T-cell (primary cell): ENCODE data around the gene KNTC1. TPM values are rescaled to one million over a fixed set of nuclear protein-coding genes. Genes with fewer than 3 reads are reported as not detected.
"Not testable (repeated sequence)": the region's sequence is repeated elsewhere in the genome, so short reads cannot be mapped to it uniquely, and the experiment has no call there.

ENCODE experiments used
- ATAC-seq, 4 experiments: fragments of 200-7000 bp in 3 of 4; fragments of 150-1000 bp in 1 of 4; cut with Tn5 transposase; replicated peaks in 1 of 4; 1 replicate in 3 of 4; 2 replicates in 1 of 4; pipeline ENCODE4 v1.10.0; 2021; ENCODE audit warnings: moderate library complexity in 3 of 4, mild to moderate bottlenecking in 2 of 4, moderate number of reproducible peaks in 1 of 4
- CTCF ChIA-PET, 2 donors: fragments of 300-600 bp; sonication (Branson Sonifier 250); formaldehyde crosslinking; loops; one replicate each; lab custom pipeline; 2022; ENCODE audit warnings: antibody characterized with exemption in 2 of 2; lab: Charles Lee
- POLR2A ChIA-PET, 2 donors: fragments of 300-600 bp; sonication (Branson Sonifier 250); formaldehyde crosslinking; loops; one replicate each; lab custom pipeline; 2022; ENCODE audit warnings: antibody characterized with exemption in 2 of 2; lab: Charles Lee
- DNase-seq, 35 experiments: peaks; one replicate each; pipeline versions ENCODE4 v3.0.0 to v3.0.0-alpha.2; 2013 to 2023
- H3K27ac ChIP-seq: one replicate; pipeline ENCODE4 v1.5.1; 2013; ENCODE audit warnings: low read length
- H3K27me3 ChIP-seq, 2 experiments: replicated peaks in 1 of 2; 1 replicate in 1 of 2; 2 replicates in 1 of 2; pipeline versions ENCODE4 v1.6.1 to v1.7.0; 2013; ENCODE audit warnings: low read length in 1 of 2, mixed read lengths in 1 of 2; ENCODE audit not compliant: control insufficient read depth in 2 of 2, insufficient read depth in 2 of 2; ENCODE audit errors: extremely low read depth in 1 of 2
- H3K36me3 ChIP-seq, 2 donors: 1 replicate in 1 of 2; 2 replicates in 1 of 2; pipeline versions ENCODE4 v1.6.1 to v1.7.0; 2013; ENCODE audit warnings: low read length in 1 of 2; ENCODE audit not compliant: control insufficient read depth in 2 of 2, insufficient read depth in 1 of 2; ENCODE audit errors: extremely low read depth in 1 of 2
- H3K4me1 ChIP-seq, 2 experiments: 1 replicate in 1 of 2; 2 replicates in 1 of 2; pipeline versions ENCODE4 v1.6.1 to v1.7.0; 2013; ENCODE audit warnings: low read length in 2 of 2, mixed read lengths in 1 of 2; ENCODE audit not compliant: insufficient read depth in 2 of 2, control insufficient read depth in 1 of 2; ENCODE audit errors: extremely low read depth in 1 of 2
- H3K4me3 ChIP-seq, 2 donors: 1 replicate in 1 of 2; 2 replicates in 1 of 2; pipeline versions ENCODE4 v1.5.1 to v1.7.0; 2013; ENCODE audit warnings: mild to moderate bottlenecking in 2 of 2, low read length in 1 of 2, moderate library complexity in 1 of 2; ENCODE audit not compliant: control insufficient read depth in 1 of 2; ENCODE audit errors: extremely low read depth in 1 of 2
- H3K9me3 ChIP-seq: 2 replicates; pipeline ENCODE4 v1.7.0; 2013
- H3K27ac Mint-ChIP-seq, 2 donors: one replicate each; pipeline ENCODE4 v1.8.0; 2020 to 2021; ENCODE audit warnings: mild to moderate bottlenecking in 2 of 2, mixed read lengths in 2 of 2
- H3K27me3 Mint-ChIP-seq, 2 donors: one replicate each; pipeline ENCODE4 v1.8.0; 2021 to 2022; ENCODE audit warnings: mixed read lengths in 2 of 2
- H3K36me3 Mint-ChIP-seq: one replicate; pipeline ENCODE4 v1.8.0; 2021; ENCODE audit warnings: mixed read lengths
- H3K4me1 Mint-ChIP-seq, 3 donors: one replicate each; pipeline ENCODE4 v1.8.0; 2020 to 2022; ENCODE audit warnings: mixed read lengths in 3 of 3, mild to moderate bottlenecking in 1 of 3
- H3K4me3 Mint-ChIP-seq, 3 donors: one replicate each; pipeline ENCODE4 v1.8.0; 2020 to 2022; ENCODE audit warnings: mild to moderate bottlenecking in 3 of 3, mixed read lengths in 3 of 3, moderate library complexity in 3 of 3
- H3K9me3 Mint-ChIP-seq, 3 donors: one replicate each; pipeline ENCODE4 v1.8.0; 2020 to 2022; ENCODE audit warnings: mixed read lengths in 3 of 3
- WGBS: methylation state at CpG from one replicate; pipeline ENCODE4 v1.1.5; 2013; ENCODE audit warnings: missing lambda C conversion rate; ENCODE audit not compliant: insufficient coverage; 5-methylcytosine and 5-hydroxymethylcytosine counted together
- total RNA-seq, 35 experiments: library from RNA in 6 of 35; stranded (reverse) in 6 of 35; fragments of 120-200 nt in 1 of 35; gene quantifications; one replicate each; pipeline versions ENCODE4 v1.2.1 to v1.2.4 and lab custom pipeline; 2013 to 2026

The KNTC1 gene
- total RNA-seq, 5 donors from 2014 or later (not counting 1 experiment from before 2014, with no cell fraction given), result 26.2 to 35.7 (median 29.2) TPM

DNA sequence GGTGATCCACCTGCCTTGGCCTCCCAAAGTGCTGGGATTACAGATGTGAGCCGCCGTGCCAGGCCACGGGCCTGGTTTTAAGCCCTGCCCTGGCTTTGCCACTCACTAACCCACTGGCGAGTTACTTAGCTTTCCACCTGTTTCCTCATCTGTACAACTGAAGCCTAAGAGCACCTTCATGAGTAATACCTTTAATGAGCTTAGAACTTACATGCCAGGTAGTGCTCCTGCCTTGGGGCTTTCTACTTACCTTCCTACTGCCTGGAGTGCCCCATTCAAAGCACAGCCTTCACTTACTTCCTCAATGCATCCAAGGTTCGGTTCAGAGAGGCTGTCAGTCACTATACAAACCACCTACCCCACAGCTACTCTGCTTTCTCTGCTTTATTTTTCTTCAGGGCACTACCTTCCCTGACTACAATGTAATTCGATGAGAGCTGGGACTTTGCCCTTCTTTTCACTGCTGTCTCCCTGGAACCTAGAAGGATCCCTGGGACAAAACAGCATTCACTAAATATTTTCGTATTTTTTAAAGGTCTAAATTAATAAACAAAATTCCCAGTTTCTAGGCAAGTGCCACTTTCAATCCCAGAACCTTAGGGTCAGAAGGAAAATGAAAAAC lies 40.1 kb upstream of the KNTC1 start:
- ChIA-PET POLR2A (interaction anchor here (0.6 to 1.1 kb wide), 3 partner anchors 26 to 596 kb away, joined by 4 to 6 read pairs (median 4); no protein-coding TSS in a partner anchor), CTCF (no interaction called here)
- no peaks in the 10 kb centered on the region for H3K27me3 Mint-ChIP-seq
- WGBS, result 100% methylated on average over 5 of the region's 7 CpGs
- no peak overlapping the region for H3K4me3 Mint-ChIP-seq
- H3K9me3 ChIP-seq, result no peaks in the 10 kb centered on the region
- H3K4me1 ChIP-seq, result no peaks in the 10 kb centered on the region
- H3K4me3 ChIP-seq, result no peak overlapping the region
- H3K27me3 ChIP-seq, result no peaks in the 10 kb centered on the region
- H3K27ac ChIP-seq, result no peak overlapping the region
- H3K27ac Mint-ChIP-seq, result no peak overlapping the region
- H3K9me3 Mint-ChIP-seq, result no peaks in the 10 kb centered on the region
- no peak for ATAC-seq
- no peak for DNase-seq
- H3K36me3 Mint-ChIP-seq, result peaks cover 50% of the 10 kb centered on the region
- H3K36me3 ChIP-seq, result peaks cover 0 to 80% of the 10 kb centered on the region in 2 donors
- peaks cover 7 to 9% (median 8%) of the 10 kb centered on the region in 3 donors for H3K4me1 Mint-ChIP-seq

DNA sequence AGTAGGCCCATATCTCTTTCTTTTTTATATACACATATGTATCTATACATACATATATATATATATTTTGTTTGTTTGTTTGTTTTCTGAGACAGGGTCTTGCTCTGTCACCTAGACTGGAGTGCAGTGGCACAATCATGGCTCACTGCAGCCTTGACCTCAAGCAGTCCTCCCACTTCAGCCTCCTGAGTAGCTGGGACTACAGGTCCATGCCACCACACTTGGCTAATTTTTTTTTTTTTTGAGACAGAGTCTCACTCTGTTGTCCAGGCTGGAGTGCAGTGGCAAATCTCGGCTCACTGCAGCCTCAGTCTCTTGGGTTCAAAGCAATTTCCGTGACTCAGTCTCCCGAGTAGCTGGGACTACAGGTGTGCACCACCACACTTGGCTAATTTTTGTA lies 39.2 kb upstream of the KNTC1 start:
- CTCF ChIA-PET, result interaction anchor here (0.6 kb wide), 2 partner anchors 50 to 221 kb away, joined by 3 read pairs; no protein-coding TSS in a partner anchor
- POLR2A ChIA-PET, result not testable (repeated sequence)

DNA sequence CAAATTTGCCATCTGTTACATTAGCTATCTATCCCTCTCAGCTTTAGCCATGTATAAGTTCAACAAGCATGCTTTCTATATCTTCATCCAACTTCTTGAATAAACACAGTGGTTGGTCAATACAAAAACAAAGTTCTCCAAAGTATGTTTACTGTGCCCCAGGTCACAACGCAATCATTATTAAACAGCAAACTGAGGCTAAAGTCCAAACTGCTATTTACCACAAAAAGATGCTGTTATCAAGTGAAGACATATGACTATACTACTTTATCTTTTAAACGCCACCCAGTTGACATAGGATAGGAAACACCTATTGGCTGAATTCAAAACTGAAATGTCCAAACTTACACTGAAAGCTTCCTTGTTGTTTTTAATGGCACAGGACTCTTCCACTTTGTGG lies 38.0 kb upstream of the KNTC1 start:
- H3K9me3 ChIP-seq, result no peaks in the 10 kb centered on the region
- Mint-ChIP-seq H3K4me3 (no peak overlapping the region), H3K27ac (no peak overlapping the region), H3K27me3 (no peaks in the 10 kb centered on the region), H3K4me1 (peaks cover 8 to 13% (median 8%) of the 10 kb centered on the region in 3 donors), H3K9me3 (no peaks in the 10 kb centered on the region), H3K36me3 (peaks cover 46% of the 10 kb centered on the region)
- H3K4me1 ChIP-seq, result no peaks in the 10 kb centered on the region
- no peaks in the 10 kb centered on the region for H3K27me3 ChIP-seq
- H3K27ac ChIP-seq, result no peak overlapping the region
- no peak for DNase-seq
- no peak overlapping the region for H3K4me3 ChIP-seq
- no peak for ATAC-seq
- WGBS, result 100% methylated on average over 1 of the region's 2 CpGs
- ChIA-PET POLR2A (interaction anchor here (0.6 to 1.5 kb wide), 7 partner anchors 10 to 477 kb away, joined by 3 to 21 read pairs (median 4); partner anchors contain the start of genes ABCB9 (in 1 of the 2) and ZCCHC8 (in 1 of the 2)), CTCF (interaction anchor here (0.5 to 1.1 kb wide), 4 partner anchors 9 to 1450 kb away, joined by 3 to 4 read pairs (median 3); no protein-coding TSS in a partner anchor)
- peaks cover 5 to 68% of the 10 kb centered on the region in 2 donors for H3K36me3 ChIP-seq

More for the DNA sequence above, 39.2 kb upstream of the KNTC1 start:
- DNase-seq, H3K9me3 ChIP-seq, ATAC-seq, H3K9me3 Mint-ChIP-seq, H3K27ac ChIP-seq, H3K4me3 ChIP-seq, H3K27me3 Mint-ChIP-seq, H3K4me3 Mint-ChIP-seq, H3K27me3 ChIP-seq, H3K4me1 ChIP-seq, H3K27ac Mint-ChIP-seq: not testable (repeated sequence)
- H3K36me3 Mint-ChIP-seq, result peaks cover 55% of the 10 kb centered on the region
- 94% methylated on average over 3 of the region's 3 CpGs for WGBS
- peaks cover 1 to 79% of the 10 kb centered on the region in 2 donors for H3K36me3 ChIP-seq
- H3K4me1 Mint-ChIP-seq, result peaks cover 8 to 13% (median 11%) of the 10 kb centered on the region in 3 donors

DNA sequence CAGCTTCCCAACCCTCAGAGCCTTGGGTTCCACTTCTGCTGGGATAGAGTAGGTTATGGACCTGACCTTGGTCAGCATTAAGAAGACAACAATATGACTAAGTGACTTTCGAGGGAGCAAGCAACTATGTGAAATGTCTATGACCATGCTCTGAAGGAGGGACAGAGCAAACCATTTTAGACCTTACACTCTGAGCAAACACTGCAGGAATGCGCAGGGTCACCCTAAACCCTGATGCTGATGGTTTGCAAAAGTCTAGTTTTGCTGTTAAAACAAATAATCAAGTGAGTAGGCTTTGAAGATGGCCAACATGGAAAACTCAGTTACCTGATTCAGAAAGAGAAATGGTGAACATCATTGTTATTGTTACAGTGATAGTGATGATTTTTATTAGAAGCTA lies 35.1 kb upstream of the KNTC1 start:
- ATAC-seq (no peak), DNase-seq (no peak)
- no peaks in the 10 kb centered on the region for H3K9me3 Mint-ChIP-seq
- Histone ChIP-seq H3K27me3 (no peaks in the 10 kb centered on the region), H3K9me3 (no peaks in the 10 kb centered on the region), H3K27ac (no peak overlapping the region), H3K4me3 (no peak overlapping the region), H3K4me1 (peaks cover 0 to 2% of the 10 kb centered on the region in 2 experiments), H3K36me3 (peaks cover 5 to 58% of the 10 kb centered on the region in 2 donors)
- POLR2A ChIA-PET, result interaction anchor here (0.5 to 1.0 kb wide), 3 partner anchors 19 to 1067 kb away, joined by 4 to 7 read pairs (median 4); no protein-coding TSS in a partner anchor
- H3K4me3 Mint-ChIP-seq, result no peak overlapping the region
- H3K4me1 Mint-ChIP-seq, result peaks cover 21 to 26% (median 21%) of the 10 kb centered on the region in 3 donors
- 90% methylated on average over 2 of the region's 2 CpGs for whole genome bisulfite sequencing
- peaks cover 39% of the 10 kb centered on the region for H3K36me3 Mint-ChIP-seq
- H3K27me3 Mint-ChIP-seq, result no peaks in the 10 kb centered on the region
- H3K27ac Mint-ChIP-seq, result no peak overlapping the region
- CTCF ChIA-PET, result no interaction called here

DNA sequence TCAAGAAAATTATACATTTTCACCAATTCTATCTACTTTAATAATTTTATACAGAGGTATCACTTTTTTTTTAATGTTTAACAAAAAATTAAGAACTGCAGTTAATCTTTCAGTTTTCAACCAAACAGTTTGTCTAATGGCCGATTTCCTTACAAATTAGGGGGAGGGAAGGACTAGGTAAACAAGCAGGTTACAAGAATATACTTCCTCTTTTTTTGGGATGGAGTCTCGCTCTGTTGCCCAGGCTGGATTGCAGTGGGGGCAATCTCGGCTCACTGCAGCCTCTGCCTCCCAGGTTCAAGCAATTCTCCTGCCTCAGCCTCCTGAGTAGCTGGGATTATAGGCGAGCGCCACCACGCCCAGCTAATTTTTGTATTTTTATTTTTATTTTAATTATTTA lies 33.8 kb upstream of the KNTC1 start:
- H3K9me3 ChIP-seq, DNase-seq, H3K27ac Mint-ChIP-seq, POLR2A ChIA-PET, H3K4me3 ChIP-seq, ATAC-seq, H3K27me3 Mint-ChIP-seq, H3K27ac ChIP-seq, H3K27me3 ChIP-seq, CTCF ChIA-PET, H3K9me3 Mint-ChIP-seq, H3K4me3 Mint-ChIP-seq: not testable (repeated sequence)
- H3K36me3 ChIP-seq, result peaks cover 5 to 47% of the 10 kb centered on the region in 2 donors
- 100% methylated on average over 2 of the region's 6 CpGs for WGBS
- Mint-ChIP-seq H3K36me3 (peaks cover 38% of the 10 kb centered on the region), H3K4me1 (peaks cover 26 to 28% (median 28%) of the 10 kb centered on the region in 3 donors)
- peaks cover 0 to 11% of the 10 kb centered on the region in 2 experiments for H3K4me1 ChIP-seq

DNA sequence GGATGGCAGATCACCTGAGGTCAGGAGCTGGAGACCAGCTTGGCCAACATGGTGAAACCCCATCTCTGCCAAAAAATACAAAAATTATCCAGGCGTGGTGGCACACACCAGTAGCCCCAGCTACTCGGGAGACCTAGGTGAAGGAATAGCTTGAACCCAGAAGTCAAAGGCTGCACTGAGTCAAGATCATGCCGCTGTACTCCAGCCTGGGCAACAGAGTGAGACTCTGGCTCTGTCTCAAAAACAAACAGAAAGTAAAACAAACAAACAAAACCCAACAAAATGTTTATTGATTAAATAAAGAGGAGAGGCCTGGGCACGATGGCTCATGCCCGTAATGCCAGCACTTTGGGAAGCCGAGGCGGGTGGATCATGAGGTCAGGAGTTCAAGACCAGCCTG lies 31.8 kb upstream of the KNTC1 start:
- peaks cover 5 to 19% of the 10 kb centered on the region in 2 experiments for H3K4me1 ChIP-seq
- Mint-ChIP-seq H3K27ac (no peak overlapping the region), H3K27me3 (no peaks in the 10 kb centered on the region), H3K4me1 (peaks cover 42 to 43% (median 42%) of the 10 kb centered on the region in 3 donors), H3K9me3 (no peaks in the 10 kb centered on the region), H3K4me3 (no peak overlapping the region), H3K36me3 (peaks cover 30% of the 10 kb centered on the region)
- DNase-seq (no peak), ATAC-seq (no peak)
- no peak overlapping the region for H3K27ac ChIP-seq
- H3K9me3 ChIP-seq, result no peaks in the 10 kb centered on the region
- ChIA-PET CTCF (no interaction called here), POLR2A (interaction anchor here in 1 of 2 donors (0.6 kb wide), 1 partner anchor 24 kb away, joined by 3 read pairs; no protein-coding TSS in a partner anchor)
- no peaks in the 10 kb centered on the region for H3K27me3 ChIP-seq
- peaks cover 5 to 29% of the 10 kb centered on the region in 2 donors for H3K36me3 ChIP-seq
- no peak overlapping the region for H3K4me3 ChIP-seq
- WGBS, result 100% methylated on average over 2 of the region's 7 CpGs
